Measurements from ENCODE around the gene IMPA2.
"Not testable (repeated sequence)": the region's sequence is repeated elsewhere in the genome, so short reads cannot be mapped to it uniquely, and the experiment has no call there.

IMPA2 gene

GRCh38 chr18:11955239-11956029 lies 25.9 kb upstream of the IMPA2 start:
- no peak overlapping the region for H3K4me3 Mint-ChIP-seq
- peaks cover 5% of the 10 kb centered on the region for H3K4me1 Mint-ChIP-seq (ENCODE audit: low read depth)
- no peak overlapping the region for H3K27ac Mint-ChIP-seq
- no peaks in the 10 kb centered on the region for H3K36me3 Mint-ChIP-seq (ENCODE audit: low read depth)
- H3K27me3 Mint-ChIP-seq, result no peaks in the 10 kb centered on the region
- no peak for DNase-seq
- H3K9me3 Mint-ChIP-seq, result peaks cover 14% of the 10 kb centered on the region

- peaks cover 5% of the 10 kb centered on the region for H3K4me1 Mint-ChIP-seq (ENCODE audit: low read depth)
- no peaks in the 10 kb centered on the region for H3K27me3 Mint-ChIP-seq
- no peaks in the 10 kb centered on the region for H3K36me3 Mint-ChIP-seq (ENCODE audit: low read depth)
- H3K9me3 Mint-ChIP-seq, result peaks cover 14% of the 10 kb centered on the region
- H3K4me3 Mint-ChIP-seq, result no peak overlapping the region
- DNase-seq, result no peak
- no peak overlapping the region for H3K27ac Mint-ChIP-seq
These were observed 24.7 kb upstream of the IMPA2 start for GRCh38 chr18:11956371-11957308.

- H3K9me3 Mint-ChIP-seq, result peaks cover 14% of the 10 kb centered on the region
- no peak for DNase-seq
- no peaks in the 10 kb centered on the region for H3K27me3 Mint-ChIP-seq
- no peaks in the 10 kb centered on the region for H3K36me3 Mint-ChIP-seq (ENCODE audit: low read depth)
- no peak overlapping the region for H3K27ac Mint-ChIP-seq
- no peak overlapping the region for H3K4me3 Mint-ChIP-seq
- peaks cover 5% of the 10 kb centered on the region for H3K4me1 Mint-ChIP-seq (ENCODE audit: low read depth)
These were observed 23.7 kb upstream of the IMPA2 start for GRCh38 chr18:11957636-11958035.

- H3K27me3 Mint-ChIP-seq; H3K4me3 Mint-ChIP-seq; H3K27ac Mint-ChIP-seq; DNase-seq; H3K4me1 Mint-ChIP-seq (ENCODE audit: low read depth); H3K36me3 Mint-ChIP-seq (ENCODE audit: low read depth): not testable (repeated sequence)
- peaks cover 14% of the 10 kb centered on the region for H3K9me3 Mint-ChIP-seq
These were observed 21.7 kb upstream of the IMPA2 start for GRCh38 chr18:11959651-11960050.

GRCh38 chr18:11960743-11961380 lies 20.4 kb upstream of the IMPA2 start:
- no peak for DNase-seq
- Mint-ChIP-seq H3K4me3 (no peak overlapping the region), H3K9me3 (peaks cover 14% of the 10 kb centered on the region), H3K36me3 (ENCODE audit: low read depth) (no peaks in the 10 kb centered on the region), H3K4me1 (ENCODE audit: low read depth) (no peaks in the 10 kb centered on the region), H3K27me3 (no peaks in the 10 kb centered on the region), H3K27ac (no peak overlapping the region)

GRCh38 chr18:11962597-11962996 lies 18.7 kb upstream of the IMPA2 start:
- no peaks in the 10 kb centered on the region for H3K36me3 Mint-ChIP-seq (ENCODE audit: low read depth)
- no peak for DNase-seq
- H3K9me3 Mint-ChIP-seq, result peaks cover 2% of the 10 kb centered on the region
- no peaks in the 10 kb centered on the region for H3K4me1 Mint-ChIP-seq (ENCODE audit: low read depth)
- no peak overlapping the region for H3K4me3 Mint-ChIP-seq
- no peak overlapping the region for H3K27ac Mint-ChIP-seq
- H3K27me3 Mint-ChIP-seq, result no peaks in the 10 kb centered on the region

GRCh38 chr18:11963991-11964484 lies 17.3 kb upstream of the IMPA2 start:
- no peak for DNase-seq
- no peaks in the 10 kb centered on the region for H3K9me3 Mint-ChIP-seq
- H3K27ac Mint-ChIP-seq, result no peak overlapping the region
- H3K27me3 Mint-ChIP-seq, result no peaks in the 10 kb centered on the region
- H3K4me3 Mint-ChIP-seq, result no peak overlapping the region
- H3K36me3 Mint-ChIP-seq (ENCODE audit: low read depth), result no peaks in the 10 kb centered on the region
- H3K4me1 Mint-ChIP-seq (ENCODE audit: low read depth), result no peaks in the 10 kb centered on the region

- H3K4me1 Mint-ChIP-seq (ENCODE audit: low read depth), result no peaks in the 10 kb centered on the region
- H3K4me3 Mint-ChIP-seq, result no peak overlapping the region
- H3K36me3 Mint-ChIP-seq (ENCODE audit: low read depth), result no peaks in the 10 kb centered on the region
- no peaks in the 10 kb centered on the region for H3K9me3 Mint-ChIP-seq
- H3K27me3 Mint-ChIP-seq, result peaks cover 3% of the 10 kb centered on the region
- DNase-seq, result no peak
- no peak overlapping the region for H3K27ac Mint-ChIP-seq
These were observed 11.1 kb upstream of the IMPA2 start for GRCh38 chr18:11969904-11970835.

- not testable (repeated sequence) for H3K4me1 Mint-ChIP-seq (ENCODE audit: low read depth); DNase-seq; H3K27me3 Mint-ChIP-seq; H3K27ac Mint-ChIP-seq; H3K4me3 Mint-ChIP-seq; H3K9me3 Mint-ChIP-seq; H3K36me3 Mint-ChIP-seq (ENCODE audit: low read depth)
These were observed 10.5 kb upstream of the IMPA2 start for GRCh38 chr18:11970836-11971226.

GRCh38 chr18:11972371-11973174 lies 8.7 kb upstream of the IMPA2 start:
- no peak overlapping the region for H3K4me3 Mint-ChIP-seq
- no peak for DNase-seq
- H3K27ac Mint-ChIP-seq, result no peak overlapping the region
- peaks cover 3% of the 10 kb centered on the region for H3K27me3 Mint-ChIP-seq
- no peaks in the 10 kb centered on the region for H3K9me3 Mint-ChIP-seq
- no peaks in the 10 kb centered on the region for H3K4me1 Mint-ChIP-seq (ENCODE audit: low read depth)
- no peaks in the 10 kb centered on the region for H3K36me3 Mint-ChIP-seq (ENCODE audit: low read depth)

- Mint-ChIP-seq H3K36me3 (ENCODE audit: low read depth) (no peaks in the 10 kb centered on the region), H3K4me3 (no peak overlapping the region), H3K4me1 (ENCODE audit: low read depth) (peaks cover 2% of the 10 kb centered on the region), H3K9me3 (no peaks in the 10 kb centered on the region), H3K27ac (no peak overlapping the region), H3K27me3 (peaks cover 3% of the 10 kb centered on the region)
- no peak for DNase-seq
These were observed 6.5 kb upstream of the IMPA2 start for GRCh38 chr18:11974741-11975325.

GRCh38 chr18:11975723-11976122 lies 5.6 kb upstream of the IMPA2 start:
- no peak overlapping the region for H3K4me3 Mint-ChIP-seq

More at GRCh38 chr18:11975723-11976122, 5.6 kb upstream of the IMPA2 start:
- no peak overlapping the region for H3K27ac Mint-ChIP-seq
- H3K36me3 Mint-ChIP-seq (ENCODE audit: low read depth), result no peaks in the 10 kb centered on the region
- DNase-seq, result no peak
- no peaks in the 10 kb centered on the region for H3K9me3 Mint-ChIP-seq
- peaks cover 3% of the 10 kb centered on the region for H3K27me3 Mint-ChIP-seq
- H3K4me1 Mint-ChIP-seq (ENCODE audit: low read depth), result peaks cover 8% of the 10 kb centered on the region
